OCI-LY7 (cell line): ENCODE measurements around the gene DAB2IP. TPM values are rescaled to one million over a fixed set of nuclear protein-coding genes. Genes with fewer than 3 reads are reported as not detected.

ENCODE experiments used
- BruUV-seq: library from RNA; stranded (reverse); fragments of 400-500 nt; replicated peaks from 2 replicates; lab custom pipeline; 2021; lab: Mats Ljungman, UMichigan
- CTCF ChIA-PET: fragments of 300-600 bp; sonication (Branson Sonifier 250); formaldehyde crosslinking; loops from one replicate; lab custom pipeline; 2022; ENCODE audit warnings: antibody characterized with exemption; ENCODE audit not compliant: unreplicated experiment; lab: Charles Lee
- POLR2A ChIA-PET: fragments of 300-600 bp; sonication (Branson Sonifier 250); formaldehyde crosslinking; loops from one replicate; lab custom pipeline; 2022; ENCODE audit warnings: antibody characterized with exemption; lab: Charles Lee
- DNase-seq: peaks from one replicate; pipeline ENCODE4 v3.0.0-alpha.2; 2015; ENCODE audit warnings: low spot score
- H2AFZ ChIP-seq: fragments of 200-600 bp; sonication (generic), shearing (Covaris generic); 2 replicates; pipeline ENCODE4 v1.6.1; 2014; ENCODE audit warnings: mild to moderate bottlenecking, antibody characterized with exemption, low read length, moderate library complexity
- H3K27ac ChIP-seq: fragments of 200-600 bp; sonication (generic); 2 replicates; pipeline ENCODE4 v1.5.1; 2014; ENCODE audit warnings: mixed run types, low read depth, mild to moderate bottlenecking, moderate library complexity, low read length, inconsistent platforms; ENCODE audit not compliant: poor library complexity, severe bottlenecking
- H3K36me3 ChIP-seq: fragments of 200-600 bp; sonication (generic); 2 replicates; pipeline ENCODE4 v1.6.1; 2014; ENCODE audit warnings: mild to moderate bottlenecking, antibody characterized with exemption, low read length, moderate library complexity, mixed read lengths; ENCODE audit not compliant: insufficient read depth
- H3K4me1 ChIP-seq: fragments of 200-600 bp; sonication (generic); 2 replicates; pipeline ENCODE4 v1.5.1; 2014; ENCODE audit warnings: mild to moderate bottlenecking, low read length; ENCODE audit not compliant: insufficient read depth, poor library complexity, severe bottlenecking
- H3K4me2 ChIP-seq: fragments of 200-600 bp; sonication (generic); 2 replicates; pipeline ENCODE4 v1.6.1; 2014; ENCODE audit warnings: mild to moderate bottlenecking, low read length
- H3K4me3 ChIP-seq: fragments of 200-600 bp; sonication (generic); 2 replicates; pipeline ENCODE4 v1.5.1; 2014; ENCODE audit warnings: mild to moderate bottlenecking, low read depth, low read length; ENCODE audit not compliant: poor library complexity, severe bottlenecking
- H3K79me2 ChIP-seq: fragments of 200-600 bp; sonication (generic); 2 replicates; pipeline ENCODE4 v1.6.1; 2016; ENCODE audit warnings: low read depth, mild to moderate bottlenecking, low read length, moderate library complexity, mixed read lengths; ENCODE audit not compliant: insufficient read depth
- H3K9me2 ChIP-seq: fragments of 200-600 bp; sonication (generic); 2 replicates; pipeline ENCODE4 v1.6.1; 2016; ENCODE audit warnings: mild to moderate bottlenecking, low read length, mixed read lengths; ENCODE audit not compliant: insufficient read depth
- H3K9me3 ChIP-seq: fragments of 200-600 bp; sonication (generic); 2 replicates; pipeline ENCODE4 v1.6.1; 2014; ENCODE audit warnings: mild to moderate bottlenecking, mixed run types, low read length, mixed read lengths
- H4K20me1 ChIP-seq: fragments of 200-600 bp; sonication (generic); 2 replicates; pipeline ENCODE4 v1.6.1; 2014; ENCODE audit warnings: mild to moderate bottlenecking, antibody characterized with exemption, low read length, moderate library complexity, mixed read lengths; ENCODE audit not compliant: insufficient read depth
- CTCF ChIP-seq: fragments of 200-600 bp; sonication (generic); conservative IDR thresholded peaks from 2 replicates; pipeline ENCODE4 v1.5.1; 2014; ENCODE audit warnings: mild to moderate bottlenecking, antibody characterized with exemption, low read length, moderate library complexity, mixed read lengths
- EZH2phosphoT487 ChIP-seq: fragments of 200-600 bp; sonication (generic); IDR thresholded peaks from 2 replicates; pipeline ENCODE4 v1.6.1; 2018; ENCODE audit warnings: low read depth, borderline replicate concordance, mild to moderate bottlenecking, mixed run types, antibody characterized with exemption, low read length, moderate library complexity, mixed read lengths
- intact Hi-C: fragments of 100-400 bp; cut with micrococcal nuclease; formaldehyde crosslinking; loops from one replicate; pipeline ENCODE4 v1.10.0; 2022; ENCODE audit not compliant: unreplicated experiment
- total RNA-seq, 2 experiments: library from RNA; depleted of rRNA in 1 of 2; stranded (reverse); fragments of >200 nt in 1 of 2; shearing (Covaris generic) in 1 of 2; gene quantifications; 2 replicates each; pipeline ENCODE4 v1.2.3, GENCODE V29; 2014 to 2022

The DAB2IP gene
- total RNA-seq, 2 experiments from 2014 or later, result 3.9 to 11.1 TPM

GRCh38 chr9:121628401-121628800 is 23.0 kb upstream of the DAB2IP start:
- CTCF ChIA-PET, result no interaction called here
- Histone ChIP-seq H3K79me2 (no peaks in the 10 kb centered on the region), H2AFZ (no peak overlapping the region), H3K4me2 (no peak overlapping the region), H3K9me2 (no peaks in the 10 kb centered on the region), H3K4me3 (no peak overlapping the region), H3K36me3 (no peaks in the 10 kb centered on the region), H3K4me1 (no peaks in the 10 kb centered on the region), H3K27ac (no peak overlapping the region), H4K20me1 (no peaks in the 10 kb centered on the region), H3K9me3 (no peaks in the 10 kb centered on the region)
- intact Hi-C loops, result no loop called here
- no TSS peak for BruUV-seq
- TF ChIP-seq CTCF (no peak), EZH2phosphoT487 (no peak)
- POLR2A ChIA-PET, result no interaction called here
- DNase-seq, result no peak

GRCh38 chr9:121631115-121631514 is 20.3 kb upstream of the DAB2IP start:
- TF ChIP-seq CTCF (no peak), EZH2phosphoT487 (no peak)
- intact Hi-C loops, result no loop called here
- H3K79me2 ChIP-seq, result no peaks in the 10 kb centered on the region

GRCh38 chr9:121631978-121632418 is 19.4 kb upstream of the DAB2IP start:
- no peak overlapping the region for H3K27ac ChIP-seq
- no peak overlapping the region for H2AFZ ChIP-seq
- H3K4me1 ChIP-seq, result peaks cover 7% of the 10 kb centered on the region
- intact Hi-C loops, result no loop called here
- ChIA-PET CTCF (no interaction called here), POLR2A (interaction anchor here (0.7 kb wide), 1 partner anchor 48 kb away, joined by 4 read pairs; no protein-coding TSS in a partner anchor)
- no peak for DNase-seq
- no peaks in the 10 kb centered on the region for H3K9me3 ChIP-seq
- H3K36me3 ChIP-seq, result no peaks in the 10 kb centered on the region
- H3K4me2 ChIP-seq, result no peak overlapping the region
- no peaks in the 10 kb centered on the region for H3K9me2 ChIP-seq
- H3K79me2 ChIP-seq, result no peaks in the 10 kb centered on the region
- BruUV-seq, result no TSS peak
- H4K20me1 ChIP-seq, result no peaks in the 10 kb centered on the region
- no peak overlapping the region for H3K4me3 ChIP-seq
- TF ChIP-seq EZH2phosphoT487 (no peak), CTCF (no peak)

More at GRCh38 chr9:121631115-121631514, 20.3 kb upstream of the DAB2IP start:
- ChIA-PET CTCF (no interaction called here), POLR2A (interaction anchor here (0.6 kb wide), 1 partner anchor 189 kb away, joined by 3 read pairs; no protein-coding TSS in a partner anchor)
- peaks cover 7% of the 10 kb centered on the region for H3K4me1 ChIP-seq
- H3K36me3 ChIP-seq, result no peaks in the 10 kb centered on the region
- no peaks in the 10 kb centered on the region for H3K9me2 ChIP-seq
- H2AFZ ChIP-seq, result no peak overlapping the region
- no peaks in the 10 kb centered on the region for H3K9me3 ChIP-seq
- no peak for DNase-seq
- no peak overlapping the region for H3K4me3 ChIP-seq
- H3K4me2 ChIP-seq, result no peak overlapping the region
- no TSS peak for BruUV-seq
- no peaks in the 10 kb centered on the region for H4K20me1 ChIP-seq
- H3K27ac ChIP-seq, result no peak overlapping the region
